Mesendoderm (in vitro differentiated cells): ENCODE measurements around the gene LTBP2.

ENCODE experiments used
- DNase-seq: peaks from one replicate; pipeline ENCODE4 v3.0.0; 2013
- H2AK5ac ChIP-seq: 2 replicates; pipeline ENCODE4 v1.6.1; 2013; ENCODE audit warnings: low read length, inconsistent platforms
- H2BK120ac ChIP-seq: 2 replicates; pipeline ENCODE4 v1.6.1; 2013; ENCODE audit warnings: low read depth, mild to moderate bottlenecking, low read length, moderate library complexity, mixed read lengths
- H2BK15ac ChIP-seq: replicated peaks from 2 replicates; pipeline ENCODE4 v1.6.1; 2013; ENCODE audit warnings: low read depth, mild to moderate bottlenecking, moderate library complexity
- H2BK5ac ChIP-seq: 2 replicates; pipeline ENCODE4 v1.6.1; 2013; ENCODE audit warnings: low read length, inconsistent platforms
- H3K18ac ChIP-seq: 2 replicates; pipeline ENCODE4 v1.6.1; 2013; ENCODE audit warnings: mild to moderate bottlenecking, low read length, mixed read lengths
- H3K23ac ChIP-seq: one replicate; pipeline ENCODE4 v1.6.1; 2013; ENCODE audit warnings: low read length
- H3K27ac ChIP-seq: 2 replicates; pipeline ENCODE4 v1.5.1; 2013; ENCODE audit warnings: low read depth, mild to moderate bottlenecking, inconsistent platforms, low read length, moderate library complexity
- H3K27me3 ChIP-seq: 2 replicates; pipeline ENCODE4 v1.6.1; 2013; ENCODE audit warnings: low read length, control low read depth, mild to moderate bottlenecking, inconsistent platforms; ENCODE audit not compliant: insufficient read depth, poor library complexity
- H3K36me3 ChIP-seq: 2 replicates; pipeline ENCODE4 v1.6.1; 2013; ENCODE audit warnings: low read length, inconsistent platforms; ENCODE audit not compliant: control insufficient read depth, insufficient read depth
- H3K4ac ChIP-seq: one replicate; pipeline ENCODE4 v1.6.1; 2013; ENCODE audit warnings: low read depth, mild to moderate bottlenecking, low read length, moderate library complexity
- H3K4me1 ChIP-seq: 2 replicates; pipeline ENCODE4 v1.6.1; 2013; ENCODE audit warnings: low read depth, low read length, inconsistent platforms; ENCODE audit not compliant: control insufficient read depth
- H3K4me2 ChIP-seq: 2 replicates; pipeline ENCODE4 v1.6.1; 2013; ENCODE audit warnings: low read length
- H3K4me3 ChIP-seq: 2 replicates; pipeline ENCODE4 v1.5.1; 2013; ENCODE audit warnings: mild to moderate bottlenecking, low read length
- H3K56ac ChIP-seq: one replicate; pipeline ENCODE4 v1.6.1; 2013; ENCODE audit warnings: low read length
- H3K79me1 ChIP-seq: 2 replicates; pipeline ENCODE4 v1.6.1; 2013; ENCODE audit warnings: low read length, inconsistent platforms
- H3K79me2 ChIP-seq: 2 replicates; pipeline ENCODE4 v1.6.1; 2013; ENCODE audit warnings: mild to moderate bottlenecking, low read length; ENCODE audit not compliant: control insufficient read depth, insufficient read depth
- H3K9ac ChIP-seq: 2 replicates; pipeline ENCODE4 v1.6.1; 2013; ENCODE audit warnings: low read length, inconsistent platforms
- H4K5ac ChIP-seq: one replicate; pipeline ENCODE4 v1.6.1; 2013; ENCODE audit warnings: low read length
- H4K8ac ChIP-seq: one replicate; pipeline ENCODE4 v1.6.1; 2013; ENCODE audit warnings: low read depth, mild to moderate bottlenecking, control low read depth, low read length, moderate library complexity
- WGBS: extraction: QIAGEN DNeasy Blood & Tissue Kit; methylation state at CpG from one replicate; pipeline ENCODE4 v1.1.7; 2013; ENCODE audit warnings: low lambda C conversion rate, missing lambda C conversion rate; ENCODE audit not compliant: insufficient coverage; ENCODE audit errors: extremely low coverage; 5-methylcytosine and 5-hydroxymethylcytosine counted together

LTBP2 gene

DNA sequence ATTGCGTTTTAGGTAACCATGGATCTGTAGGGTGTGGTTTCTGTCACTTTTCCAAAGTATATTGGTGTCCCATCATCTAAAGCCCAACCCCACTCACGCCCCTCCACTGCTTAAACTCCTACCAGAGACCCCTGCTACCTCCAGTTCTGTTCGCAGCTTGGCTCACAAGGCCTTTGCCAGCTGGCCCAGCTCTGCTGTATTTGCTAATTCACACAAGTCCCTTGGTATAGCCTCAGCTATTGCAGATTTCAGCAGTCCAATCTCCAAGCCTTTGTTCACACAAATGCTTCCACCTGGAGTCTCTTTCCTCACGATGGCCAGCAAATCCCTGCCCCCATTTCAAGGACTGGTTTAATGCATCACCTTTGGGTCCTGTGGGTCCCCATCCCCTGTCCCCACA, 94.3 kb downstream of the LTBP2 start:
- Histone ChIP-seq H2BK120ac (no peak overlapping the region), H3K36me3 (no peaks in the 10 kb centered on the region), H3K4me3 (no peak overlapping the region), H3K9ac (no peak overlapping the region), H3K23ac (no peak overlapping the region), H3K4me2 (no peak overlapping the region), H3K27ac (no peak overlapping the region), H3K18ac (no peak overlapping the region), H3K4ac (no peak overlapping the region), H3K27me3 (no peaks in the 10 kb centered on the region), H3K4me1 (no peaks in the 10 kb centered on the region), H3K79me2 (no peaks in the 10 kb centered on the region), H3K79me1 (no peaks in the 10 kb centered on the region), H3K56ac (no peak overlapping the region), H2AK5ac (no peak overlapping the region), H2BK5ac (no peak overlapping the region), H4K5ac (no peak overlapping the region), H4K8ac (no peak overlapping the region), H2BK15ac (no peak overlapping the region)
- WGBS, result no CpG with 5 or more reads among the region's 4 CpGs
- DNase-seq, result no peak

- Histone ChIP-seq H3K18ac (no peak overlapping the region), H3K56ac (peak overlapping the region; percentile 35), H3K79me1 (no peaks in the 10 kb centered on the region), H3K79me2 (no peaks in the 10 kb centered on the region), H3K23ac (no peak overlapping the region), H4K5ac (no peak overlapping the region), H2BK15ac (no peak overlapping the region), H3K9ac (no peak overlapping the region), H2BK5ac (no peak overlapping the region), H3K4me2 (no peak overlapping the region), H2AK5ac (no peak overlapping the region), H3K4ac (no peak overlapping the region), H3K36me3 (no peaks in the 10 kb centered on the region), H3K27me3 (no peaks in the 10 kb centered on the region), H3K27ac (no peak overlapping the region), H3K4me3 (no peak overlapping the region), H2BK120ac (no peak overlapping the region), H4K8ac (no peak overlapping the region), H3K4me1 (no peaks in the 10 kb centered on the region)
- DNase-seq, result peak; percentile 87
- WGBS, result no CpG with 5 or more reads among the region's 12 CpGs
Observed at GRCh38 chr14:74516451-74517160, 95.4 kb downstream of the LTBP2 start.

GRCh38 chr14:74515891-74516412, 96.1 kb downstream of the LTBP2 start:
- Histone ChIP-seq H3K4me1 (no peaks in the 10 kb centered on the region), H2BK15ac (no peak overlapping the region), H3K9ac (no peak overlapping the region), H3K18ac (no peak overlapping the region), H3K36me3 (no peaks in the 10 kb centered on the region), H3K23ac (no peak overlapping the region), H4K5ac (no peak overlapping the region), H2BK5ac (no peak overlapping the region), H3K27ac (no peak overlapping the region), H3K4me3 (no peak overlapping the region), H3K4me2 (no peak overlapping the region), H4K8ac (no peak overlapping the region), H2BK120ac (no peak overlapping the region), H3K56ac (no peak overlapping the region), H2AK5ac (no peak overlapping the region), H3K79me1 (no peaks in the 10 kb centered on the region), H3K4ac (no peak overlapping the region), H3K79me2 (no peaks in the 10 kb centered on the region), H3K27me3 (no peaks in the 10 kb centered on the region)
- WGBS, result no CpG with 5 or more reads among the region's 8 CpGs
- no peak for DNase-seq

- no peaks in the 10 kb centered on the region for H3K4me1 ChIP-seq
- no peak for DNase-seq
- no peak overlapping the region for H2BK5ac ChIP-seq
- no peak overlapping the region for H4K5ac ChIP-seq
- H3K9ac ChIP-seq, result no peak overlapping the region
- H3K27me3 ChIP-seq, result no peaks in the 10 kb centered on the region
- WGBS, result no CpG with 5 or more reads among the region's 13 CpGs
- no peaks in the 10 kb centered on the region for H3K79me2 ChIP-seq
- no peak overlapping the region for H2BK120ac ChIP-seq
- H3K4ac ChIP-seq, result no peak overlapping the region
- no peak overlapping the region for H3K18ac ChIP-seq
- no peaks in the 10 kb centered on the region for H3K79me1 ChIP-seq
- no peak overlapping the region for H3K23ac ChIP-seq
- H2AK5ac ChIP-seq, result no peak overlapping the region
- H2BK15ac ChIP-seq, result no peak overlapping the region
- H3K56ac ChIP-seq, result no peak overlapping the region
- H4K8ac ChIP-seq, result no peak overlapping the region
- H3K27ac ChIP-seq, result no peak overlapping the region
- H3K36me3 ChIP-seq, result no peaks in the 10 kb centered on the region
- H3K4me3 ChIP-seq, result no peak overlapping the region
- no peak overlapping the region for H3K4me2 ChIP-seq
Observed at GRCh38 chr14:74514471-74514941, 97.5 kb downstream of the LTBP2 start.

DNA sequence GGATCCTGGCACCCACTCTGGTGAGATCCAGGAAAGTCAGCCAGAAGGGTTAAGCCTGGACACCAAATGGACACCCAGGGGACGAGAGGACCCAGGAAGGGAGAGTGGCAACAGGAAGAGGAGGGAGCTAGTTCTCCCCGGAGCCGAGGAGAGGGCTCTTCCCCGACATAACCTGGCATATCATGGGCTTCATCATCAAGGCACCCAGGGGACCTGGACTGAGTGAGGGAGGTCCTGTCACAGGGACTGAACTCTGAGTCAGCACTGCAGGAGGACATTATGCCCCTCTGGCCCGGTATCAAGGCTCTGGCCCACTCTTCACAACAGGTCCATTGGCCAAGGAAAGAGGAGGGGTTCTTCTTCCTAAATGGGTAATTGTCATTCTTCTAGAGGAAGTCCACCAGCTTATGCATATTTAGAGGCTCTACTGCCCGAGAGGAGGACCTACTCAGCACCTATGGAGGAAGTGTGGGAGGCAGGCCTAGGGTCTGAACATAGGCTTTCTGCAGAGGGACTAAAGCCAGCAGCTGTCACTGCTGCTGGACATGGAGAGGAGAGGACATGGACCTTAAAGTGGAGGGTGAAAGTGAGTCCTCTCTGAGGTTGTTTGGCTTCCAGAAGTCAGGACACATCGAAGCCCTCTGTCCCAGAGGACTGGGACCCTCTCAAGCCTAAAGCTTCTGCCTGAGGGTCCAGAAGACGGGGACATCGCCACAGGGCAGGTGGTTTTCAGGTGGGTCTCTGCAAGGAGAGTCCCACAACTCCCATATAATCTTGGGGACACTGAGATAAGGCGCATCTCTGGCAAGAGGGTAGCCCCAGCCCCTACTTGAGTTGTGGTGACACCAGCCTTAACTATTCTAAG, 99.8 kb downstream of the LTBP2 start:
- H3K79me2 ChIP-seq, result no peaks in the 10 kb centered on the region
- H3K4ac ChIP-seq, result no peak overlapping the region
- H3K9ac ChIP-seq, result no peak overlapping the region
- H3K18ac ChIP-seq, result no peak overlapping the region
- H3K27ac ChIP-seq, result no peak overlapping the region
- H3K23ac ChIP-seq, result no peak overlapping the region
- no peak overlapping the region for H2AK5ac ChIP-seq
- H3K4me1 ChIP-seq, result no peaks in the 10 kb centered on the region
- H2BK15ac ChIP-seq, result no peak overlapping the region
- no peak overlapping the region for H4K8ac ChIP-seq
- no peak for DNase-seq
- H3K4me3 ChIP-seq, result no peak overlapping the region
- H3K56ac ChIP-seq, result no peak overlapping the region
- no peaks in the 10 kb centered on the region for H3K79me1 ChIP-seq
- no CpG with 5 or more reads among the region's 10 CpGs for WGBS
- no peaks in the 10 kb centered on the region for H3K27me3 ChIP-seq
- no peak overlapping the region for H3K4me2 ChIP-seq
- H3K36me3 ChIP-seq, result no peaks in the 10 kb centered on the region
- no peak overlapping the region for H2BK120ac ChIP-seq
- H2BK5ac ChIP-seq, result no peak overlapping the region
- H4K5ac ChIP-seq, result no peak overlapping the region
